ENCODE results near the gene SLC39A10.

DNA sequence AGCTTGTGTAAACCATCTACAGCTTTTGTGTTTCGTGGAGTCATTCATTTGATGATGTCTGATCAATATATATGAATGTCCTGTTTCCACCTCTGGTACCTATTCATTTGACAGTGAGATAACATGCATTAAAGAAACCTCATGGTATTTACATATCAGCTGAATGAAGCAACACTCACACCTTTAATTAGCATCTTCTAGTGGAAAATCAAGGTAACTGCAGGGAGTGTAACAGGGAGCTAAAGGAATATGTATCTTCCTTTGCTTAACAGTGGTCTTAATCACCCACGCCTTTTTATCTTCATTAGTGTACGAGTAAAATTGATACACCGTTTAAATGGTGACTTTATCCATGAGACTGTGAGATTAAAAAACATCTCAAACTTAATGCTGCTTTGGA is 15.6 kb downstream of the SLC39A10 start:
- TF ChIP-seq POLR2AphosphoS5 (IDR thresholded peaks at IDR 0.05; ENCODE audit: borderline replicate concordance, low read depth, low read length) (no peak), EZH2 (IDR thresholded peaks at IDR 0.05) (no peak), FOXP2 (optimal IDR thresholded peaks at IDR 0.05; ENCODE audit: control extremely low read depth, extremely low read length, insufficient read depth) (no peak)

Measured in SK-N-MC (cell line).